Epithelial cell of prostate (primary cell): ENCODE measurements around the gene BPIFB3.

Experiments used
- DNase-seq: peaks from one replicate; pipeline ENCODE4 v3.0.0-alpha.2; 2011; ENCODE audit warnings: low read depth, low spot score
- H3K27ac ChIP-seq: fragments of 450-650 bp; 2 replicates; pipeline ENCODE4 v1.5.1; 2017; ENCODE audit warnings: mild to moderate bottlenecking

Gene BPIFB3

DNA sequence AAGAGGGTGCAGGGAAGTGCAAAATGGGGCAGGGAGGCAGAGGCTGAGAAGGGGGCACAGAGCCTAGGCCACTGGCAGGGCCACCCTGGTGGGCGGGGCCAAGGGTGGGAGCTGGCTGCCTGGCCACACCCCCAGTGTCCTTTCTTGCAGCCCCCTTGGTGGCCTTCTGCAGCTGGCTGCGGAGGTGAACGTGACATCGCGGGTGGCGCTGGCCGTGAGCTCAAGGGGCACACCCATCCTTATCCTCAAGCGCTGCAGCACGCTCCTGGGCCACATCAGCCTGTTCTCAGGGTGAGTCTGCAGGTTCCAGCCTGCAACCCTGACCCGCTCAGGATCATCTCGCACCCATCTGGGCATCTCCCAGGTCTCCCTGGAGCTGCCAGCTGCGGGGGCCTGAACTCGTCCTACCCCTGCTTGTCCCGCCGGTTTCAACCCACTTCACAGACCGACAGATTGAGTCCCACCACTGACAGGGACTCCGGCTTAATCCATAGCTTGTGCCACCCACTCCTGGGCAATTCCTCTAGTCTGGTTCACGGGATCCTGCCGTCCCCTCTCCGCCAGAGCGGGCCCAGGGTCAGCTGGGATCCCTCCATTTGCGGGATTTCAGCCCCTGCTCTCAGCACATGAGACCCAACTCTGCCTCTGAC, 6.2 kb downstream of the BPIFB3 start:
- no peak overlapping the region for H3K27ac ChIP-seq
- no peak for DNase-seq

DNA sequence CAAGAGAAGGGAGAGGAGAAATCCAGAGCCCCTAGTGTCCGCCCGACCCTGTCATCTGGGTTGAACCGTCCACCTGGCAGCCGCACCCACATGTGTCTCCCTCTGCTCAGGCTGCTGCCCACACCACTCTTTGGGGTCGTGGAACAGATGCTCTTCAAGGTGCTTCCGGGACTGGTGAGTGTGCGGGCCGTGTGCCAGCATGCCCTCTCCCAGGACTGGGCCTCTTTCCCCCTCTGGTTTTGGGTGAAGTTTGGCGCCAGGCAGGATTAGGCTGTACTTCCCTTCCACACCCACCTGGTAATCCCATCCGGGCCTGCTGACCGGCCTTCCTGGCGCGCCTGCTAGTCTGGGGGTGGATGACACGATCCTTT, 7.9 kb downstream of the BPIFB3 start:
- no peak overlapping the region for H3K27ac ChIP-seq

DNA sequence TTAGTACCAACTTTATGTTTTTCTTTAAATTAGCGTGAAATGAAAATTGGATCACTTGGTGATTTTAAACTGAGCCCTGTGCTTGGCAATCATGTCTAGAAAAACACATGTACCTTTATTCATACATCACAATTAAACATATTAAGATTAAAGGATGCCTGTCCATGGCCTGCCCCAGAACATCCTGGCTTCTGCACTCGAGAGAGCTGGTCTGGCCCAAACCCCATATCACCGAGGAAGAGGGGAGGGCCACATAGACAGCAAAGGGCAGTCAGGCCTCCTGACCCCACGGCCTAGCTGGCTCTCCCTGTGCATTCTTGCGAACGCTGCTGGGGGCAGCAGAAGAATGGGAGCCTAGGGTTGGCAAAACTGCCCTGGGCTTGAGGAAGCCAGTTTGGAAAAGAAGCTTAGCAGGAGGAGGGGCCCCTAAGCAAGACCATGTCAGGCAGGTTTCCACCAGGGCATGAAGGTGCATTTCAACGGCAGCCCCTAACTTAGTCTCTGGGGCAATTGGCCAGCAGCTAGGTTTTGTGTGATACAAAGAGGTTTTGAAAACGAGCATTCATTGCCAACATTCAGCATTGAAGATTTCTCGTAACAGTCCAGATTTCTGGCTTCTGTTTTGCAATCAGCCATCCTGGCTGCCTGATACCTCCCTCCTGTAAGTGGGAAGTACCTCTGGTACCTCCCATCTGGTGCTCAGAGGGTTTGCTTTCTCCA, 8.6 kb downstream of the BPIFB3 start:
- DNase-seq: no peak
- H3K27ac ChIP-seq: no peak overlapping the region

More for the DNA sequence above, 7.9 kb downstream of the BPIFB3 start:
- no peak for DNase-seq

GRCh38 chr20:33062825-33063149, 9.1 kb downstream of the BPIFB3 start:
- no peak for DNase-seq
- no peak overlapping the region for H3K27ac ChIP-seq

DNA sequence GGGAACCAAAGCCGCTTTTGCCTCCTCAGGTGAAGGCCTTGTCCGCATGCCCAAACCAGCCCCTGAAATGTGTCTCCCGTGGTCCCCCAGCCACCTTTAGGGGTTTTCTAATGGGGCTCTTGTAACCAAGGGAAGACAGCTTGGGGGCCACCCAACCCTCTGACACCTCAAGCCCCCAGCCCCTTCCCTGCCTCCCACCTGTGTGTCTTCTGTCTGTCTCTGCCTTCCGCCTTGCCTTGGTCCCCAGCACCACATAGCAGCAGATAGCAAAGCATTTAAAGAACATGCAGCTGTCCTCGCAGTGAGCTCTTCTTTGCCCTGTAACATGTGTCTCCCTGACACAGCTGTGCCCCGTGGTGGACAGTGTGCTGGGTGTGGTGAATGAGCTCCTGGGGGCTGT, 9.6 kb downstream of the BPIFB3 start:
- no peak for DNase-seq
- H3K27ac ChIP-seq: no peak overlapping the region

GRCh38 chr20:33064572-33065287, 11.0 kb downstream of the BPIFB3 start:
- DNase-seq: no peak

DNA sequence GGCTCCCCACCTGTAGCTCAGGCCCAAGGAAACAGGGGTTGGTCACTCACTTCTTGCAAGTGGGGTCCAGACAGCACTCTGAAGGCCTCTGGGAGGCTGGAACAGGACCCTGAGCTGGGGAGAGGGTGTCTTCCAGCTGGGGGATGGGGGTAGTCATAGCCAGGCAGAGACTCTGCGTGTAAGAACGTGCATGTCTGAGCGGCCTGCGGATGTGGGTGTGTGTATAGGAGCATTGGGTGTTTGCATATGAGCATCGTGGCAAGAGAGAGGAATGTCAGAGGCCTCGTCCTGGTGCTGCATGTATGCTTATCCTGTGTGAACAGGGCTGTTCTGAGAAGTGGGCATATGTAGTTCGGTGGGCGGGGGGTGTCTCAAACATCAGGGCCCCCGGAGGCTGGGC, 12.1 kb downstream of the BPIFB3 start:
- H3K27ac ChIP-seq: no peak overlapping the region
- peak; percentile 5 for DNase-seq

More at GRCh38 chr20:33064572-33065287, 11.0 kb downstream of the BPIFB3 start:
- H3K27ac ChIP-seq: no peak overlapping the region

- no peak overlapping the region for H3K27ac ChIP-seq
- DNase-seq: no peak
Observed at GRCh38 chr20:33067806-33068205, 14.1 kb downstream of the BPIFB3 start.

DNA sequence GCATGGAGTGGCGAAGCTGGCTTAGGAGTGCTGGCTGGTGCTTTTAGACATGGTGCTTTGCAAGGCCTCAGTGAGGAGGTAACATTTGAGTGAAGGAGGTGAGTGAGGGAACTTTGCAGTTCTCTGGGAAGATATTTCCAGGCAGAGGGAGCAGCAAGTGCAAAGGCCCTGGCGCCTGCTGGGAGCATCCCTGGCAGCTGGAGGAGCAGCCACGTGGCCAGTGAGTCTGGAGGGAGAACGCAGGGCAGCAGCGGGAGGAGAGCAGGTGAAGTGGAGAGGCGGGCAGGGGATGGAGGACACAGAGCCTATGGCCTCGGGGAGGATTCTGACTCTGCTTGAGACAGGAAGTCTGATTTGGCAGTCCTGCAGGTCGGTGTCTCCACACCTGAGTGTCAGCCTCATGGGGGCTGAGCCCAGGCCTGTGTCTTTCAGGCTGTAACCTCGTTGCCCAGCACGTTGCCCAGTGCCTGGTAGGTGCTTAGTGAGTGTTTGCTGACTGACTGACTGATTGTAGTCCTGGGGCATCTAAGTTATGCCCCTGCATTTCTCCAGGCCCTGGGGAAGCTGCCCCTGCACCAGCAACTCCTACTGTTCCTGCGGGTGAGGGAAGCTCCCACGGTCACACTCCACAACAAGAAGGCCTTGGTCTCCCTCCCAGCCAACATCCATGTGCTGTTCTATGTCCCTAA, 14.7 kb downstream of the BPIFB3 start:
- DNase-seq: no peak
- H3K27ac ChIP-seq: no peak overlapping the region

- DNase-seq: no peak
- H3K27ac ChIP-seq: no peak overlapping the region
Observed at GRCh38 chr20:33069673-33070072, 16.0 kb downstream of the BPIFB3 start.

DNA sequence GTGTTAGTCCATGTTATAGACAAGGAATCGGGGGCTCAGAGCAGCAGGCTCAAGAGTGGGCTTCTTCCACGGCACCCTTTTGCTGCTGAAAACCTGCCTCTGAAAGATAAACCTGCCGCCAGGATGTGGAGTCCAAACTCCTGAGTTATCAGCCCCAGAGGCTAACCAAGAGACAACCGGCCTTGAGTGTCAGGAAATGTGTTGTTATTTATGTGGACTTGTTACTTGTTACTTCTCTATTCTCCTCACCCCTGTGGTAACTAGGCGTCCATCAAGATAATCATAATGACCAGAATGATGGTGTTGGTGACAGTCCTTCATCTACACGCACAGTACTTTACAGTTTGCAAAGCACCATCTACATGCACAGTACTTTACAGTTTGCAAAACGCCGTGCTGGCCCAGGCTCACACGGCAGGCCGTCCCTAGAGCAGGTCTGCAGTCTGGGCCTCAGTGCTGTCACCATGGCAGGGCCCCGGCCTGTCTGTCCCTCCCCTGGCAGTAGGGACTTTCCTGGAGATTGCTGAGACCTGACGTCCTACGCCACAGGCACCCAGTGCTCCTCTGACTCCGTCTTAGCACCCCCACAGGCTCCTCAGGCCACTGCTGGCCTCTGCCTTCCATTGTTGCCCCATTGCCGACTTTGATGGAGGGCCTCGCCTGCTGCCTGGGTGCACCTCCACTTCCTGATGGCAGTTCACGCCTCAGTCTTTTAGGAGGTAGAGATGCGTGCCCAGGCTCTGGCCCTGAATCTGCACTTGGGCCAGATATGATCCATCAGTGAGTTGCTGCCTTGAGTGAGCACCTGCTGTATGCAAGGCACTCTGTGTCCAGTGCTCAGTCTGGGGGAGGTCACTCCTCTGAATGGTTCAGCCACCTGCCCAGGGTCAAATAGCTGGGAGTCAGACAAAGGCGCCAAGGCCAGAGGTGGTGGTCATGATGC, 16.7 kb downstream of the BPIFB3 start:
- no peak for DNase-seq
- H3K27ac ChIP-seq: no peak overlapping the region

DNA sequence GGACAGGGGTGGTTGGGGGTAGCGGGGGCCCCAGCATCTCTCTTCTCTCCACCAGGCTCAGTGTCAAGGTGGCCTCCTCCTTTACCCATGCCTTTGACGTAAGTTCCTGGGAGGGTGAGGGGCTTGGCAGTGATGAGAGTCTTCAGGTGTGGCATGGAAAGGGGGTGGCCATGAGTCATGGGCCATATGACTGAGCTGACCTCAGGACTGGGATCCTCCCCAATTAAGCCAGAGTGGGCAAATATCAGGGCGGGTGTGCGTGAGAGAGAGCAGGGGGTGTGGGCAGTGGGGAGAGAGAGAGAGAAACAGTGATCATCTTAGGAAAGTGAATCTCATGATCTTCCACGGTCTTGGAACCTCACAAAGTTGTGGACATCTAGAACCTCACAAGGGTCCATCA, 17.5 kb downstream of the BPIFB3 start:
- no peak for DNase-seq
- no peak overlapping the region for H3K27ac ChIP-seq

- H3K27ac ChIP-seq: no peak overlapping the region
- DNase-seq: no peak
Observed at GRCh38 chr20:33072362-33072761, 18.7 kb downstream of the BPIFB3 start.

DNA sequence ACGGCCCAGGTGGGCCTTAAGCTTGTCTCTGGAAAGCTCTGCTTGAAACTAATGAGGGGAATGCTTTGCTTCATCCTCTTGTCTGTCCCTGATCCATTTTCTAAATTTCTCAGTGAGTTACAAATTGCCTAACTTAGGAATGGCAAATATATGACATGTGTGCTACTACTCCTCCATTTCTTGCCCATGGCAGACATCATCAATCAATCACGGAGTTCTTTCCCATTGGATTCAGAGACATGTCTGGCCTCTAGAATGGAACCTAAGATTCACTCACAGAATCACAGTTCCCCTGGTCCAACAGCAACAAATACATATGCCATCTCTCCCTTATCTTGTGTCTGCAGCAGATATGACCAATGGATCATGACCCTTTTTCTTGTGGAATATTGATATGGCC, 19.1 kb downstream of the BPIFB3 start:
- H3K27ac ChIP-seq: no peak overlapping the region
- DNase-seq: no peak

- no peak for DNase-seq
- no peak overlapping the region for H3K27ac ChIP-seq
Observed at GRCh38 chr20:33074675-33075074, 21.0 kb downstream of the BPIFB3 start.

GRCh38 chr20:33075281-33075680, 21.6 kb downstream of the BPIFB3 start:
- no peak overlapping the region for H3K27ac ChIP-seq
- DNase-seq: no peak

GRCh38 chr20:33076662-33077372, 23.1 kb downstream of the BPIFB3 start:
- H3K27ac ChIP-seq: no peak overlapping the region
- DNase-seq: no peak

DNA sequence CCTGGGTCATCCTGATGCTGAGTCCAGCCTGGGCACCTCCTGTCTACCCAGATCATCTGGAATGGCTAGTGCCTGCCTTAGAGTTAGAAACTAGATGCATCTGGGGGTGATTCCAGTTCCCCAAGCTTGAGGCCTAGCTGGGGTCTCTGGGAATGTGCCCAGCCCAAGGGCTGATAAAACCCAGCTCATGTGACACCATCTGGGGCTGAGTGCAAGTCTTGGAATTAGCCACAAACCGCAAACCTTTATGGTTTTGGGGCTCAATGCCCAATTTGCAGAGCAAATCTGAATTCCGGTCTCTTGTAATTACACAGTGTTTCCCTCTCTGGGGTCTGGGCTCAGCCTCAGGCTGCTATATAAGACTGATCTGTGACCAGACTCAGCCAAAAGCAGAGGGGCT, 25.6 kb downstream of the BPIFB3 start, which contains the start of gene BPIFB4:
BPIFB4 (plus strand) TSS at position 385 of the 400 bp plus-strand sequence. CDS start 1,884 bp downstream, outside the sequence.
- DNase-seq: no peak
- H3K27ac ChIP-seq: no peak within 1 kb of the TSS
